DND-41 (cell line): ENCODE results near the gene APBB2.

Experiments
- ATAC-seq: fragments of 200-7000 bp; cut with Tn5 transposase; 3 replicates; pipeline ENCODE4 v1.9.1; 2021; ENCODE audit warnings: low read depth; ENCODE audit not compliant: insufficient read depth
- DNase-seq: peaks from one replicate; pipeline ENCODE4 v3.0.0-alpha.2; 2020
- H2AFZ ChIP-seq: 2 replicates; pipeline ENCODE4 v1.6.0; 2012; ENCODE audit warnings: low read depth, low read length
- H3K27ac ChIP-seq: 2 replicates; pipeline ENCODE4 v1.5.1; 2012; ENCODE audit warnings: low read length, inconsistent platforms
- H3K27me3 ChIP-seq: fragments of 200-600 bp; sonication (generic); 2 replicates; pipeline ENCODE4 v1.6.0; 2012; ENCODE audit warnings: low read length, mild to moderate bottlenecking, inconsistent platforms; ENCODE audit not compliant: insufficient read depth, poor library complexity
- H3K36me3 ChIP-seq: 2 replicates; pipeline ENCODE4 v1.5.1; 2012; ENCODE audit warnings: low read length, inconsistent platforms; ENCODE audit not compliant: insufficient read depth
- H3K4me1 ChIP-seq: 2 replicates; pipeline ENCODE4 v1.5.1; 2012; ENCODE audit warnings: mild to moderate bottlenecking, low read length; ENCODE audit not compliant: insufficient read depth
- H3K4me2 ChIP-seq: 2 replicates; pipeline ENCODE4 v1.6.0; 2012; ENCODE audit warnings: mild to moderate bottlenecking, moderate library complexity, low read length, inconsistent platforms; ENCODE audit not compliant: insufficient read depth
- H3K4me3 ChIP-seq, 2 experiments: fragments of 200-600 bp in 1 of 2; shearing (Covaris generic) in 1 of 2; 2 replicates each; pipeline ENCODE4 v1.5.1; 2012 to 2016; ENCODE audit warnings: inconsistent platforms in 2 of 2, low read length in 2 of 2, mild to moderate bottlenecking in 2 of 2, low read depth in 1 of 2, moderate library complexity in 1 of 2
- H3K79me2 ChIP-seq: 2 replicates; pipeline ENCODE4 v1.6.0; 2012; ENCODE audit warnings: low read length, inconsistent platforms; ENCODE audit not compliant: insufficient read depth
- H3K9ac ChIP-seq: 2 replicates; pipeline ENCODE4 v1.6.0; 2012; ENCODE audit warnings: low read depth, mild to moderate bottlenecking, inconsistent platforms, low read length, moderate library complexity
- H3K9me3 ChIP-seq: 2 replicates; pipeline ENCODE4 v1.5.1; 2012; ENCODE audit warnings: low read length, moderate library complexity, mild to moderate bottlenecking, inconsistent platforms; ENCODE audit not compliant: insufficient read depth, severe bottlenecking
- H4K20me1 ChIP-seq: 2 replicates; pipeline ENCODE4 v1.6.0; 2012; ENCODE audit warnings: low read length; ENCODE audit not compliant: insufficient read depth
- EZH2 ChIP-seq: IDR thresholded peaks from 3 replicates; pipeline ENCODE4 v1.6.1; 2012; ENCODE audit warnings: borderline replicate concordance, low read depth, mild to moderate bottlenecking, moderate library complexity, low read length, inconsistent platforms; ENCODE audit not compliant: severe bottlenecking
- TF ChIP-seq, protein P1 (sequence below): IDR thresholded peaks from 2 replicates; pipeline ENCODE4 v1.5.1; 2012; ENCODE audit warnings: borderline replicate concordance, low read length, moderate library complexity, mild to moderate bottlenecking; ENCODE audit not compliant: poor library complexity, severe bottlenecking; ENCODE audit errors: extremely low read depth

The APBB2 gene

DNA sequence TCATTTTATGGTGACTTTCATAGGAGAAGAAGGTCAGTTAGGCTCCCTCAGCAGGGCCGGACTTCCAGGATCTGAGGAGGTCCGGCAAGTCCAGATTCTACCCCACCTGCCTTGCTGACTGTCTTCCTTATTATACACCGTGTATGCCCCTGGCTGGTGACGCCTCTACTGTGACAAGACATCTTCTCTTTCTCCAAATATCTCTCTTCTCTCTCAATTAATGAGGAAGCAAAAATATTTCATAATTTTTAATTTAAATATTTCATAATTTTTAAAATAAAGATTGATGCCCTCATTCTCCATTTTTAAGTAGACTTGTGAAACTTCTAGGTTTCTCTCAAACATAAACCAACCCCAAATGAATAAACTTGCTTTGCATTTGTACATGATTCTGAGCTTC lies 262.1 kb downstream of the APBB2 start:
- no peaks in the 10 kb centered on the region for H3K9me3 ChIP-seq

DNA sequence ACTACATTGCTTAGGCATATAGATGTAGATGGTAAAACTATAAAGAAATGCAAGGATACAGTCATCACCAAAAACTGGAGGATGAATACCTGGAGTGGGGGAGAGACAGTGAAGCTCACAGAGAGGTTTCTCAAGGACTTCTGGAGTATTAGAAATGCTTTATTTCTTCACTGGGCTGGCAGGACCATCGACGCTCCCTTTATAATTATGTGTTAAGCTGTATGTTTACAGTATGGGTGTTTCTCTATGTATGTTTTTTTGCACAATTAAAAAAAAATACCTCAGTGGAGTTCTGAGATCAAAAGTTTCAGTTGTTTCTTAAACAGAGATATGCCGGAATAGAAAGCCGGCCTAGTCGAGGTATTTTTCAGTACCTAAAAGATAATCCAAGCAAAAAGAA lies 263.3 kb downstream of the APBB2 start:
- no peak for TF ChIP-seq EZH2
- TF ChIP-seq, protein P1, sequence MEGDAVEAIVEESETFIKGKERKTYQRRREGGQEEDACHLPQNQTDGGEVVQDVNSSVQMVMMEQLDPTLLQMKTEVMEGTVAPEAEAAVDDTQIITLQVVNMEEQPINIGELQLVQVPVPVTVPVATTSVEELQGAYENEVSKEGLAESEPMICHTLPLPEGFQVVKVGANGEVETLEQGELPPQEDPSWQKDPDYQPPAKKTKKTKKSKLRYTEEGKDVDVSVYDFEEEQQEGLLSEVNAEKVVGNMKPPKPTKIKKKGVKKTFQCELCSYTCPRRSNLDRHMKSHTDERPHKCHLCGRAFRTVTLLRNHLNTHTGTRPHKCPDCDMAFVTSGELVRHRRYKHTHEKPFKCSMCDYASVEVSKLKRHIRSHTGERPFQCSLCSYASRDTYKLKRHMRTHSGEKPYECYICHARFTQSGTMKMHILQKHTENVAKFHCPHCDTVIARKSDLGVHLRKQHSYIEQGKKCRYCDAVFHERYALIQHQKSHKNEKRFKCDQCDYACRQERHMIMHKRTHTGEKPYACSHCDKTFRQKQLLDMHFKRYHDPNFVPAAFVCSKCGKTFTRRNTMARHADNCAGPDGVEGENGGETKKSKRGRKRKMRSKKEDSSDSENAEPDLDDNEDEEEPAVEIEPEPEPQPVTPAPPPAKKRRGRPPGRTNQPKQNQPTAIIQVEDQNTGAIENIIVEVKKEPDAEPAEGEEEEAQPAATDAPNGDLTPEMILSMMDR, result no peak
- no peak for ATAC-seq
- H3K79me2 ChIP-seq, result no peaks in the 10 kb centered on the region

More for the DNA sequence above, 262.1 kb downstream of the APBB2 start:
- Histone ChIP-seq H3K4me1 (no peaks in the 10 kb centered on the region), H3K36me3 (no peaks in the 10 kb centered on the region), H3K27me3 (peaks cover 8% of the 10 kb centered on the region), H4K20me1 (no peaks in the 10 kb centered on the region), H3K4me2 (no peak overlapping the region), H2AFZ (no peak overlapping the region), H3K9ac (no peak overlapping the region), H3K4me3 (no peak overlapping the region), H3K27ac (no peak overlapping the region), H3K79me2 (no peaks in the 10 kb centered on the region)
- TF ChIP-seq, protein P1, result no peak
- no peak for TF ChIP-seq EZH2
- DNase-seq, result no peak
- no peak for ATAC-seq

DNA sequence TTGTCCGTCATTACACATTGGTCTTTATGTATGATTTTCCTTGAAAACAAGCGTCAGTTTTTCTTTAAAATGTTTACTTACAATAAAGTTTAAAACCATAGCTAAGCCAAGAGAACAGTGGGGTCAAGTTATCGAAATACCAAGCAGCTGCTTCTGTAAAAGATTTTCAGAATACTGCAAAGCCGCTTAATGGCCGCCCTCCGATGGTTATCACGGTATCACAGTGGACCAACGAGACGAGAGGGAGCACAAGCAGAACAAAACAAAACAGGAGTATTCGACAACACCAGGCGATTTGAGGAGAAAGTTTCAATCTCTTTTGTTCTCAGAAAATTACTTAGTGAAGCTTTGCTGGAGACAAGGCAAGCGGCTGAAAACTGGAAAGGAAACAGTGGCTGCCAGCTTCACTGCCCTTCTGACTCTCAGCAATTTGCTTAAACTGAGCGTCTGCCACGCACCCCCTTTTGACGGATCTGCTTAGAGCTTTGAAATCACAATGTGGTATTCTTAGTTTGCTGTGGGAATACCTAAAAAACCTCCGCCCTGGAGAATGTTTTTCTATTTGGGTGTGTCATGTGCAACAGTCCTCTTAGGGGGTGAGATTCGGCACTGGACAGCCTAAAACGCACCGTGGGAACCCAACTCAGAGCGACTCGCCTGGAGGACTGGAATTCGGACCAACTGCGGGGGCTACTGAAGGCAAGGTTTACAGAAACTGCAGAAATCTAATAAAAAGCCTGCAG lies 264.8 kb downstream of the APBB2 start:
- Histone ChIP-seq H3K4me3 (no peak overlapping the region), H3K9ac (no peak overlapping the region), H4K20me1 (no peaks in the 10 kb centered on the region), H3K79me2 (no peaks in the 10 kb centered on the region), H3K9me3 (no peaks in the 10 kb centered on the region), H3K27ac (no peak overlapping the region), H3K4me2 (no peak overlapping the region), H2AFZ (no peak overlapping the region), H3K27me3 (peaks cover 4% of the 10 kb centered on the region), H3K4me1 (no peaks in the 10 kb centered on the region), H3K36me3 (no peaks in the 10 kb centered on the region)
- ATAC-seq, result no peak
- no peak for TF ChIP-seq EZH2
- TF ChIP-seq, protein P1, result no peak
- no peak for DNase-seq

More for the DNA sequence above, 263.3 kb downstream of the APBB2 start:
- H3K9me3 ChIP-seq, result no peaks in the 10 kb centered on the region
- no peak overlapping the region for H3K9ac ChIP-seq
- no peaks in the 10 kb centered on the region for H3K36me3 ChIP-seq
- H4K20me1 ChIP-seq, result no peaks in the 10 kb centered on the region
- H3K4me3 ChIP-seq, result no peak overlapping the region
- H3K27me3 ChIP-seq, result peaks cover 6% of the 10 kb centered on the region
- no peaks in the 10 kb centered on the region for H3K4me1 ChIP-seq
- H3K27ac ChIP-seq, result no peak overlapping the region
- H3K4me2 ChIP-seq, result no peak overlapping the region
- DNase-seq, result no peak
- H2AFZ ChIP-seq, result no peak overlapping the region
